Measurements from ENCODE around the gene TRAF3IP1.

TRAF3IP1 gene

DNA sequence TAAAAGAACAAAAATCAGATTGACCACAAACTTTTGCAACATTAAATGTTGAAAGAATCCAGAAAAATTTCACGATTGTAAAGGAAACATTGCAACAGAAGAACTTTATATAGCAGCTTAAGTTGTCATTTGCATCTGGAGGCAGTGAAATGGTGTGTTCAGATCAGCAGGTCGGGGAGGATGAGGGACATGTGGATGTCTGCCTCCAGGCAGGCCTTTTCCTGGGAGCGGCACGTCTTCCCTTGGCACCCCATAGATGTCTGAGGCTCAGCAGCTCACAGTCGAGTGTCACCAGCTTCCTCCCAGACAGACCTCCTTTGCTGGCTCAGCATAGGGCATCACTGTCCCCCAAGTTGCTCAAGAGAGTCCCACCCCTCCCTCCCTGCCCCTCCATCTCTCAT, 62.1 kb downstream of the TRAF3IP1 start:
- DNase-seq (ENCODE audit: low read depth), result no peak
- TF ChIP-seq, protein P1, sequence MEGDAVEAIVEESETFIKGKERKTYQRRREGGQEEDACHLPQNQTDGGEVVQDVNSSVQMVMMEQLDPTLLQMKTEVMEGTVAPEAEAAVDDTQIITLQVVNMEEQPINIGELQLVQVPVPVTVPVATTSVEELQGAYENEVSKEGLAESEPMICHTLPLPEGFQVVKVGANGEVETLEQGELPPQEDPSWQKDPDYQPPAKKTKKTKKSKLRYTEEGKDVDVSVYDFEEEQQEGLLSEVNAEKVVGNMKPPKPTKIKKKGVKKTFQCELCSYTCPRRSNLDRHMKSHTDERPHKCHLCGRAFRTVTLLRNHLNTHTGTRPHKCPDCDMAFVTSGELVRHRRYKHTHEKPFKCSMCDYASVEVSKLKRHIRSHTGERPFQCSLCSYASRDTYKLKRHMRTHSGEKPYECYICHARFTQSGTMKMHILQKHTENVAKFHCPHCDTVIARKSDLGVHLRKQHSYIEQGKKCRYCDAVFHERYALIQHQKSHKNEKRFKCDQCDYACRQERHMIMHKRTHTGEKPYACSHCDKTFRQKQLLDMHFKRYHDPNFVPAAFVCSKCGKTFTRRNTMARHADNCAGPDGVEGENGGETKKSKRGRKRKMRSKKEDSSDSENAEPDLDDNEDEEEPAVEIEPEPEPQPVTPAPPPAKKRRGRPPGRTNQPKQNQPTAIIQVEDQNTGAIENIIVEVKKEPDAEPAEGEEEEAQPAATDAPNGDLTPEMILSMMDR (IDR thresholded peaks at IDR 0.05; ENCODE audit: low read depth, low read length, missing control alignments), result no peak
- no peak overlapping the region for H3K4me3 ChIP-seq (ENCODE audit: low read depth, low read length)

DNA sequence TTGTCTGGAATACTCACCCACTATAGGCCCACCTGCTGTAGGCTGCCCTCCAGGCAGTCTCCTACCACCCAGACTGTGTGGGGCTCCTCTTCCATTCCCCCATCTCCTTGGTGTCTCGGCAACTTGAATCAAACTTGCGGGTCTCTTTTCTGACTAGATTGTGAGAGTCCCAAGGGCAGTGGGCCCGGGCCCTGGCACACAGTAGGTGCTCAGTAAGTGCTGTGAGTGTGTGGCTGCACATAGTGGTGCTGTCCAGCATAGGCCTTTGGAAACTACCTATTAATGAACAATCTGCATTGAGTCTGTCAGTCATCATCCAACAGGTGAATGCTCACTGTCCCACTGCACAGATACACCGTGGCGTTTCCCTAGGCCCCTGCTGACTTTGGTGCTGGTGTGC, 62.8 kb downstream of the TRAF3IP1 start:
- TF ChIP-seq, protein P1 (IDR thresholded peaks at IDR 0.05; ENCODE audit: low read depth, low read length, missing control alignments), result no peak
- DNase-seq (ENCODE audit: low read depth), result no peak
- H3K4me3 ChIP-seq (ENCODE audit: low read depth, low read length), result no peak overlapping the region

DNA sequence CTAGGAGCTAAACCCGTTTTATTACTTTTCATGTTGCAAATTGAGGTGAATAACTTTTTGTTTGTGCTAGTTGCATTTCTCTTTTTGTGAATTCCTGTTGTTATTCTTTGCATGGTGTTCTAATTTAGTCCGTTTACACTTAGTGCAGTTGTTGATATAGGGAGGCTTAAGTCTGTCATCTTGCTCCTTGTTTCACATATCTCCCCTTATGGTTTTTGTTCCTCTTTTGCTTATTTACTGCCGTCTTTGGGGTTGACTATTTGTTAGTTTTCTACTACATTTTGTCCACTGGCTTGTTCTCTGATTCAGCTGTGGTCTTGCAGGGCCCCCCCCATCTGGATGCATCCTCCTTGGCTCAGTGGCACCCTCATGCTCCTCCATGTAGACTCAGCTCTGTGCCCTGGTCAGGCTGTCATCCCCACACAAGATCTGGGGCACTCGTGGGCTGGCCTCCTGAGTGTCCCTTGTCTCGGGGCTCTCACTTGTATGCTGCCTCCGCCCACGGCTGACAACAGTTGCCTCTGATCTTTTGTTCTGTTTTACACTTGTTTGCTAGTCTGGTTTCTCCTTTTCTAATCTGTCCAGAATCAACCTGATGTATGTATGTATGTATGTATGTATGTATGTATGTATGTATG, 63.5 kb downstream of the TRAF3IP1 start:
- no peak overlapping the region for H3K4me3 ChIP-seq (ENCODE audit: low read depth, low read length)
- DNase-seq (ENCODE audit: low read depth), result no peak
- TF ChIP-seq, protein P1 (IDR thresholded peaks at IDR 0.05; ENCODE audit: low read depth, low read length, missing control alignments), result no peak

DNA sequence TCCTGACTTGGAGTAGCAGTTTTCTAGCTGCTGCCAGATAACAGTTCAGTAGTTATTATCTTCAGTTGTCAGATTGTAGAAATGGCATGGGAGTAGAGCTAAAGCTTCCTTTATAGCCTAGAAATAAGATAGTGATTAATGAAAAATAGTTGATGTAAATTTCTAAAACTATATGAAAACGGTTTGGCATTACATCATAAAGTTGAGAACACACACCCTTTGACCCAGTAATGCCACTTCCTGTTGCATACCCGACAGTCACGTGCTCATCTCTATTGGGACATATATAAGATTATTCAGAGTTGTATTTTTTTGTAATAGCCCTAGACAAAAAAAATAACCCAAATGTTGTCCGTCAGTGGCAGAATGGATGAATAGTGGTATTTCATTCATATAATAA, 67.0 kb downstream of the TRAF3IP1 start:
- DNase-seq (ENCODE audit: low read depth), result no peak
- no peak overlapping the region for H3K4me3 ChIP-seq (ENCODE audit: low read depth, low read length)
- TF ChIP-seq, protein P1 (IDR thresholded peaks at IDR 0.05; ENCODE audit: low read depth, low read length, missing control alignments), result no peak

DNA sequence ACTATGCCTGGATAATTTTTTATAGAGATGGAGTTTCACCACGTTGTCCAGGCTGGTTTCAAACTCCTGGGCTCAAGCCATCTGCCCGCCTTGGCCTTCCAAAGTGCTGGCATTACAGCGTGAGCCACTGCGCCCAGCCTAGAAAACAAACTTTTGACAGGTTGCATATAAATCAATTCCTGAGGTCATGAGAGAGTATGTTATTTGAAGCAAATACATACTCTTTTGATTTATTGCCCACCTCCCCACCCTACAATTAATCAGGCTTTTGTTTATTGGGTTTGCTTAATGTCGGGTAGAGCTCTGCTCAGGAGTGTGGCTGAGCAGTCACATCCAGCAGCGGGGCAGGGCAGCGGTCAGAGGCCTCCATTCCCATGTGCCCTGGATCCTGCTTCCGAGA, 68.5 kb downstream of the TRAF3IP1 start:
- DNase-seq (ENCODE audit: low read depth), result no peak
- TF ChIP-seq, protein P1 (IDR thresholded peaks at IDR 0.05; ENCODE audit: low read depth, low read length, missing control alignments), result no peak
- no peak overlapping the region for H3K4me3 ChIP-seq (ENCODE audit: low read depth, low read length)

DNA sequence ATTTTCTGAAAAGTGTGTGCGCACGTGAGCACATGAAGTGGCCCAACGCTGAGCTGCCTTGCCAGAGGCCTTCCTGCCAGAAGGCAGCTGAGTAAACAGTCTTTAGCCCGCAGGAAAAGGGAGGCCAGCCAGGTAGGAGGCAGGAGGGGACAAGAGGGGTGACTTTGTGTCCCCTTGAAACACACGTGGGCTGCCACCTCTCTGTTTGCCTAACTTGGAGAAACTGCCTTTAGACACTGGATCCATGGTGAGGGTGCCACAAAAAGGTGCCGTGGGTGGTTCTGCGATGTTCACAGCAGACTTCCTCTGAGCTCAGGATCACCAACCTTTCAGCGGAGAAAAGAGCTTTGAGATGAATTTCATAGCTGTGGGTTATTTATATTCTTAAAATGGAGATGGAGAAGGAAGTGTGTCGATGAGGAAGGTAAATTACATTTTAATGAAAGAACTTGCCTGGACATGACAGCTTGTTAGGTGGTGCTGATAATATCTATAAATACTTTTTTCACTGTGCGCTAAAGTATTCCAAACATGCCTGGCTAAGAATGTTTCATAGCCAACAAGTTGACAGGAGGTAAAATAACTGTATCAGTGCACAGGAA, 69.8 kb downstream of the TRAF3IP1 start:
- DNase-seq (ENCODE audit: low read depth), result no peak
- TF ChIP-seq, protein P1 (IDR thresholded peaks at IDR 0.05; ENCODE audit: low read depth, low read length, missing control alignments), result no peak
- H3K4me3 ChIP-seq (ENCODE audit: low read depth, low read length), result no peak overlapping the region
